Activated CD8-positive, alpha-beta memory T cell treated with anti-CD3 and anti-CD28 coated beads for 1 hour (primary cell): ENCODE results near the gene ACSL4.

ENCODE experiments used
- DNase-seq, 2 donors: peaks; one replicate each; pipeline ENCODE4 v3.0.0-alpha.2; 2020; ENCODE audit warnings: low read depth in 1 of 2; ENCODE audit errors: extremely low read depth in 1 of 2

Gene ACSL4

DNA sequence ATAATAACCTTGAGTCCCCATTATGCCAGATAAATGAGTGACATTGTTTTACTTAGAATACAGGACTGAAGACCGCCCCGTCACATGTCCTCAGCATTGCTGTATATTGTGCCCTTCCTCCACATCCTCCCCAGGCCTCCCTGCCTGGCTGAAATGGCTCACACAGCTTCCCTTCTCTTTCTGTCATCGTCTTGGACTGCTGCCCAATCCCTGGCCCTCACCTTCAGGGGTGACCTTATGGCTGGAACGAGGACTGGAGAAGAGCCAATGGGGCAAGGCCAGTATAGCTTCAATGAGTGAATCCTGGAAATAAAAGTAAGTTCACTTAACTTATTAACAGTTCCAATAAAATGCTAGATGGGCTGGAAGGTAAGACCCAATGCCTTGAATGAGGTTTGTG, 110.8 kb downstream of the ACSL4 start:
- DNase-seq, result no peak

DNA sequence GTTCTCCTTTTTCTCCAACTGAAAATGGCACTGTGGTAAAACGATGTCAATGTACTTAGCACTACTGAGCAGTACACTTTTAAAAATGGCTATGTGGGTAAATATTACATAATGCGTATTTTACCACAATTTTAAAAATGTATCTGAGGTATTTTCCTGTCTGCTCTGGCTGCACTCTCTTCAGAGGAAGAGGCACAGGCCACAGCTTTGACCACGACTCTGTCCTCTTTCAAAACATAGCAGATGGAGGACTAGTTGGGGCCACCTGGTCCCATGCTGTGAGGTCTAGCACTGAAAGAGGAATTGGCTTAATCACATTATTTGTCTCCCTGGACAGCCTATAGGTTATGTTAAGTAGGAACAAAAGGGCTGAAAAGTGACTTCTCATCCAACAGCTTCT, 113.3 kb downstream of the ACSL4 start:
- DNase-seq, result no peak

DNA sequence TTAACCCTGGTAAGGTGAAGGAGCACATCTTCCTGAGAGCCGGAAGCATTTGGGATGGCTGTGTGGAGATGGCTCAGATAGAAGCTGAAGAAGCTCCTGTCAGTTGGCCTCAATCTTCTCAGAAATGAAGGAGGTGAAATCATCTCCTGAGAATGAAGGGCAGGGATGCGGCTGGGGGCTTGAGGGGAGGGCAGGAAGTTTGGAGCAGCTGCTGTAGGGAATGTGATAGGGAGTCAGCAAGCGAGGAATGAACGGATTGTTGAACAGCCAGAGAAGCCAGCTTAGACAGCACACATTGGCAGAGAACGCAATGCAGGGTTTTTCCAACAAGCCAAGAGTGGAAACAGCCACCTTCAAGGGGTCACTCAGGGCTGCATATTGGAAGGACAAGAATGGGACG, 118.1 kb downstream of the ACSL4 start:
- no peak for DNase-seq

GRCh38 chrX:109601486-109601885, 131.6 kb downstream of the ACSL4 start:
- no peak for DNase-seq

GRCh38 chrX:109600237-109600651, 132.8 kb downstream of the ACSL4 start:
- DNase-seq, result no peak

- no peak for DNase-seq
Observed at GRCh38 chrX:109596015-109596414, 137.0 kb downstream of the ACSL4 start.
